ENCODE measurements around the gene PRKCH. TPM values are rescaled to one million over a fixed set of nuclear protein-coding genes. Genes with fewer than 3 reads are reported as not detected.

PRKCH gene
- total and polyA plus RNA-seq, 2 donors (not counting 3 experiments of a cell fraction or from before 2014, with no cell fraction given) = 97.7 to 103 TPM

GRCh38 chr14:61388976-61389576, 67.7 kb downstream of the PRKCH start:
- no peak overlapping the region for H3K9ac ChIP-seq (replicated peaks; ENCODE audit: extremely low read depth, insufficient read depth, low read length)
- no peaks in the 10 kb centered on the region for H3K27me3 ChIP-seq (ENCODE audit: control insufficient read depth in 2 of 2, insufficient read depth in 2 of 2, low read length in 2 of 2)
- peaks cover 3% of the 10 kb centered on the region for H4K20me1 ChIP-seq (replicated peaks; ENCODE audit: control insufficient read depth, extremely low read depth, insufficient read depth, low read length)
- no peak for FAIRE-seq
- H3K4me1 ChIP-seq (ENCODE audit: control insufficient read depth, extremely low read depth, insufficient read depth, low read length) = peaks cover 29% of the 10 kb centered on the region
- H3K36me3 ChIP-seq (ENCODE audit: control insufficient read depth in 2 of 2, extremely low read depth in 1 of 2, insufficient read depth in 2 of 2, low read length in 2 of 2) = peaks cover 0 to 7% of the 10 kb centered on the region in 2 experiments
- intact Hi-C loops (cut with micrococcal nuclease) = loop anchor here (1.0 to 2.0 kb wide), 2 partner anchors 24 to 68 kb away; partner anchors contain the start of gene PRKCH
- H3K9me1 ChIP-seq (replicated peaks; ENCODE audit: control insufficient read depth, extremely low read depth, insufficient read depth, low read length) = no peaks in the 10 kb centered on the region
- dilution Hi-C loops (cut with MboI; ENCODE audit: extremely low pct_ligation_motif_present, low sequenced_read_pairs) = no loop called here
- H3K4me3 ChIP-seq (replicated peaks in 1 of 3; ENCODE audit: insufficient read depth in 1 of 3, low read depth in 1 of 3, low read length in 3 of 3) = no peak overlapping the region
- BruUV-seq (replicated peaks) = no TSS peak
- no peaks in the 10 kb centered on the region for H3K9me3 ChIP-seq (replicated peaks; ENCODE audit: control insufficient read depth, insufficient read depth, low read length)
- TF ChIP-seq, protein P1, sequence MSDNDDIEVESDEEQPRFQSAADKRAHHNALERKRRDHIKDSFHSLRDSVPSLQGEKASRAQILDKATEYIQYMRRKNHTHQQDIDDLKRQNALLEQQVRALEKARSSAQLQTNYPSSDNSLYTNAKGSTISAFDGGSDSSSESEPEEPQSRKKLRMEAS (IDR thresholded peaks at IDR 0.05; ENCODE audit: insufficient read depth, insufficient read length) = no peak
- TF ChIP-seq FOS (IDR thresholded peaks at IDR 0.05; ENCODE audit: borderline replicate concordance, insufficient read depth, low read length) = no peak
- TF ChIP-seq GATA2 (IDR thresholded peaks at IDR 0.05; ENCODE audit: insufficient read depth, insufficient read length, low read depth, low read length) = no peak
- no peak for TF ChIP-seq MYC (IDR thresholded peaks at IDR 0.05; ENCODE audit: low read depth, low read length)
- TF ChIP-seq, protein P2, sequence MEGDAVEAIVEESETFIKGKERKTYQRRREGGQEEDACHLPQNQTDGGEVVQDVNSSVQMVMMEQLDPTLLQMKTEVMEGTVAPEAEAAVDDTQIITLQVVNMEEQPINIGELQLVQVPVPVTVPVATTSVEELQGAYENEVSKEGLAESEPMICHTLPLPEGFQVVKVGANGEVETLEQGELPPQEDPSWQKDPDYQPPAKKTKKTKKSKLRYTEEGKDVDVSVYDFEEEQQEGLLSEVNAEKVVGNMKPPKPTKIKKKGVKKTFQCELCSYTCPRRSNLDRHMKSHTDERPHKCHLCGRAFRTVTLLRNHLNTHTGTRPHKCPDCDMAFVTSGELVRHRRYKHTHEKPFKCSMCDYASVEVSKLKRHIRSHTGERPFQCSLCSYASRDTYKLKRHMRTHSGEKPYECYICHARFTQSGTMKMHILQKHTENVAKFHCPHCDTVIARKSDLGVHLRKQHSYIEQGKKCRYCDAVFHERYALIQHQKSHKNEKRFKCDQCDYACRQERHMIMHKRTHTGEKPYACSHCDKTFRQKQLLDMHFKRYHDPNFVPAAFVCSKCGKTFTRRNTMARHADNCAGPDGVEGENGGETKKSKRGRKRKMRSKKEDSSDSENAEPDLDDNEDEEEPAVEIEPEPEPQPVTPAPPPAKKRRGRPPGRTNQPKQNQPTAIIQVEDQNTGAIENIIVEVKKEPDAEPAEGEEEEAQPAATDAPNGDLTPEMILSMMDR (IDR thresholded peaks at IDR 0.05; ENCODE audit: extremely low read depth in 1 of 2, insufficient read depth in 1 of 2, low read depth in 1 of 2, low read length in 2 of 2) = no peak
- TF ChIP-seq EZH2 (IDR thresholded peaks at IDR 0.05; ENCODE audit: borderline replicate concordance, low read depth, low read length, severe bottlenecking) = no peak
- TF ChIP-seq POLR2A (IDR thresholded peaks at IDR 0.05; ENCODE audit: low read depth, low read length) = no peak
- TF ChIP-seq JUN (IDR thresholded peaks at IDR 0.05; ENCODE audit: borderline replicate concordance, insufficient read depth, insufficient read length, low read depth) = no peak
- TF ChIP-seq POLR2AphosphoS5 (IDR thresholded peaks at IDR 0.05; ENCODE audit: insufficient read depth, low read depth, low read length) = no peak
- ChIA-PET CTCF (interaction anchor here (0.8 to 1.5 kb wide), 7 partner anchors 9 to 81 kb away, joined by 3 to 5 read pairs (median 3); partner anchors contain the start of gene PRKCH), POLR2A (interaction anchor here (0.6 kb wide), 1 partner anchor 302 kb away, joined by 3 read pairs; no protein-coding TSS in a partner anchor)
- H2AFZ ChIP-seq (ENCODE audit: low read depth, low read length) = no peak overlapping the region
- peak; percentile 28 for DNase-seq (ENCODE audit: low read depth, low spot score)
- H3K4me2 ChIP-seq (ENCODE audit: insufficient read depth, low read length) = peak overlapping the region; percentile 20
- peak overlapping the region; percentile 44 for H3K27ac ChIP-seq (ENCODE audit: insufficient read depth, low read depth, low read length)
- H3K79me2 ChIP-seq (ENCODE audit: control insufficient read depth, insufficient read depth, low read length) = peaks cover 79% of the 10 kb centered on the region
